A549 treated with AZD9567 at 1 μM for 4 hours (cell line): ENCODE data around the gene CDC14C. TPM values are rescaled to one million over a fixed set of nuclear protein-coding genes. Genes with fewer than 3 reads are reported as not detected.

Experiments
- total RNA-seq: library from RNA; stranded (reverse); fragments of 200-300 nt; extraction: Qiagen RNA extraction; gene quantifications from 5 replicates; pipeline ENCODE4 v1.2.3, GENCODE V29; 2022; ENCODE audit not compliant: insufficient read depth

The CDC14C gene
- not detected in 5 replicates for total RNA-seq

DNA sequence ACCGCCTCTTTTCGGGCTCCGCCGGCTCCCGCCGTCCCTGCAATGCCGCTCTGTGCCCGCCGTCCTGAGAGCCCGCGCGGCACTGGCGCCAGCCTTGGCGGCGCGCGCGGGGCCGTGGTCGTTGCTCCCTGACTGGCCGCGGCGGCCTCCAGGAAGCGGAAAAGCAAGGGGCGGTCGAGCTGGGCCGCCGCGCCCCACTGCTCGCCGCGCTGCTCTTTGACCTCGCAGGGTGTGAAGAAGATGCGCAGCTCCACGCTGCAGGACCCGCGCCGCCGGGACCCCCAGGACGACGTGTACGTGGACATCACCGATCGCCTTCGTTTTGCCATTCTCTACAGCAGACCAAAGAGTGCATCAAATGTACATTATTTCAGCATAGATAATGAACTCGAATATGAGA is at the start of gene CDC14C:
CDC14C (plus strand) TSS at position 115 of the 400 bp plus-strand sequence; CDS start at position 241, 126 bp downstream.

